ENCODE data around the gene CYP3A5. TPM values are rescaled to one million over a fixed set of nuclear protein-coding genes. Genes with fewer than 3 reads are reported as not detected.

CYP3A5 gene
- total and polyA plus RNA-seq, 2 of the 13 experiments (the other 11 are each of a cell fraction or from before 2014, with no cell fraction given), result 5.7 to 9.3 TPM

DNA sequence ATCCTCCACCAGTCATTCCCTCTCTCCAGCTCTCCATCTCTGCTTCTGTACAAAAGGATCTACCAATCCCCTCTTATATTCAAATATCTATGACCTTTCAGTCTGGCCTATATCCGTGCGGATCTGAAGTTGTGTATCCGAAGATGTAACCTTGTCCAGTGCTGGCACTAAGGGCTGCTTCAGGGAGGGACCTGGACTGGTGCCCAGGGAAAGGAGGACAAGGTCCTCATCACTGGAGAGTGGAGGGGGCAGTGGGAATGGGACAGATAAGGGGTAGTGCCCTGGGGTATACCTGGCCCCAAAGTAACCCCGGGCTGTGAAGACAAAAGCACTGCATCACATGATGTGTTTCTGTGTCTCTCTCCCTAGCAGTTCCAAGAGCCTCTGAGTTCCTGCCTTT, 80.0 kb downstream of the CYP3A5 start:
- CTCF ChIA-PET (ENCODE audit: low intra/inter-chr PET ratio, low total read pairs), result no interaction called here
- Histone ChIP-seq H3K4me2 (ENCODE audit: low read depth, low read length) (no peak overlapping the region), H2AFZ (ENCODE audit: low read length) (no peak overlapping the region), H3K27me3 (ENCODE audit: control insufficient read depth in 1 of 2, insufficient read depth in 2 of 2, low read length in 2 of 2) (no peaks in the 10 kb centered on the region), H3K9me3 (ENCODE audit: low read length) (no peaks in the 10 kb centered on the region), H3K4me3 (replicated peaks in 1 of 3; ENCODE audit: insufficient read depth in 1 of 3, low read depth in 2 of 3, low read length in 3 of 3) (no peak overlapping the region), H3K4me1 (ENCODE audit: insufficient read depth, low read length) (peaks cover 14% of the 10 kb centered on the region), H3K79me2 (ENCODE audit: insufficient read depth, low read length) (no peaks in the 10 kb centered on the region), H3K27ac (ENCODE audit: extremely low read length, insufficient read depth, low read length) (no peak overlapping the region), H4K20me1 (ENCODE audit: insufficient read depth, low read length) (no peaks in the 10 kb centered on the region), H3K36me3 (replicated peaks in 1 of 2; ENCODE audit: control insufficient read depth in 1 of 2, insufficient read depth in 2 of 2, low read length in 2 of 2) (no peaks in the 10 kb centered on the region), H3K9ac (ENCODE audit: insufficient read depth, low read depth, low read length) (no peak overlapping the region)
- POLR2A ChIA-PET, result no interaction called here
- 25% methylated on average over 4 of the region's 4 CpGs for WGBS (ENCODE audit: low lambda C conversion rate)
- in situ Hi-C loops (cut with HindIII; ENCODE audit: extremely low pct_ligation_motif_present, low pct_unique_long_range_greater_than_20kb), result no loop called here
- ATAC-seq (no peak; the same call in 2 of the 3 replicates), FAIRE-seq (no peak), DNase-seq (ENCODE audit: low spot score) (no peak)
- intact Hi-C loops (cut with micrococcal nuclease; ENCODE audit: unreplicated experiment), result no loop called here
- no TSS peak for BruUV-seq (replicated peaks)
- TF ChIP-seq, protein P1, sequence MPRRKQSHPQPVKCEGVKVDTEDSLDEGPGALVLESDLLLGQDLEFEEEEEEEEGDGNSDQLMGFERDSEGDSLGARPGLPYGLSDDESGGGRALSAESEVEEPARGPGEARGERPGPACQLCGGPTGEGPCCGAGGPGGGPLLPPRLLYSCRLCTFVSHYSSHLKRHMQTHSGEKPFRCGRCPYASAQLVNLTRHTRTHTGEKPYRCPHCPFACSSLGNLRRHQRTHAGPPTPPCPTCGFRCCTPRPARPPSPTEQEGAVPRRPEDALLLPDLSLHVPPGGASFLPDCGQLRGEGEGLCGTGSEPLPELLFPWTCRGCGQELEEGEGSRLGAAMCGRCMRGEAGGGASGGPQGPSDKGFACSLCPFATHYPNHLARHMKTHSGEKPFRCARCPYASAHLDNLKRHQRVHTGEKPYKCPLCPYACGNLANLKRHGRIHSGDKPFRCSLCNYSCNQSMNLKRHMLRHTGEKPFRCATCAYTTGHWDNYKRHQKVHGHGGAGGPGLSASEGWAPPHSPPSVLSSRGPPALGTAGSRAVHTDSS (CRISPR knock-in tag; conservative IDR thresholded peaks at IDR 0.05), result no peak
- TF ChIP-seq IKZF4 (CRISPR knock-in tag; IDR thresholded peaks at IDR 0.05; ENCODE audit: borderline replicate concordance, low read depth, not compliant biosample characterization) (no peak), ISL2 (CRISPR knock-in tag; IDR thresholded peaks at IDR 0.05) (no peak), ZNF614 (CRISPR knock-in tag; IDR thresholded peaks at IDR 0.05; ENCODE audit: borderline replicate concordance) (no peak), THAP11 (CRISPR knock-in tag; IDR thresholded peaks at IDR 0.05) (no peak), MAFK (conservative IDR thresholded peaks at IDR 0.05 in 1 of 2, IDR thresholded peaks at IDR 0.05 in 1 of 2; ENCODE audit: low read length in 2 of 2) (no peak), MTA3 (CRISPR knock-in tag; IDR thresholded peaks at IDR 0.05) (no peak), ZC3H4 (CRISPR knock-in tag; IDR thresholded peaks at IDR 0.05; ENCODE audit: borderline replicate concordance) (no peak), YEATS4 (CRISPR knock-in tag; IDR thresholded peaks at IDR 0.05; ENCODE audit: borderline replicate concordance) (no peak), ZNF224 (CRISPR knock-in tag; IDR thresholded peaks at IDR 0.05) (no peak), PRPF4 (IDR thresholded peaks at IDR 0.05; ENCODE audit: low read depth, low read length, poor library complexity, severe bottlenecking) (no peak), ZNF570 (CRISPR knock-in tag; IDR thresholded peaks at IDR 0.05; ENCODE audit: borderline replicate concordance) (no peak), ZFP1 (CRISPR knock-in tag; IDR thresholded peaks at IDR 0.05) (no peak), IRF2 (CRISPR knock-in tag; IDR thresholded peaks at IDR 0.05) (no peak)
- TF ChIP-seq, protein P2, sequence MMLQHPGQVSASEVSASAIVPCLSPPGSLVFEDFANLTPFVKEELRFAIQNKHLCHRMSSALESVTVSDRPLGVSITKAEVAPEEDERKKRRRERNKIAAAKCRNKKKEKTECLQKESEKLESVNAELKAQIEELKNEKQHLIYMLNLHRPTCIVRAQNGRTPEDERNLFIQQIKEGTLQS (CRISPR knock-in tag; IDR thresholded peaks at IDR 0.05), result no peak
- TF ChIP-seq, protein P3, sequence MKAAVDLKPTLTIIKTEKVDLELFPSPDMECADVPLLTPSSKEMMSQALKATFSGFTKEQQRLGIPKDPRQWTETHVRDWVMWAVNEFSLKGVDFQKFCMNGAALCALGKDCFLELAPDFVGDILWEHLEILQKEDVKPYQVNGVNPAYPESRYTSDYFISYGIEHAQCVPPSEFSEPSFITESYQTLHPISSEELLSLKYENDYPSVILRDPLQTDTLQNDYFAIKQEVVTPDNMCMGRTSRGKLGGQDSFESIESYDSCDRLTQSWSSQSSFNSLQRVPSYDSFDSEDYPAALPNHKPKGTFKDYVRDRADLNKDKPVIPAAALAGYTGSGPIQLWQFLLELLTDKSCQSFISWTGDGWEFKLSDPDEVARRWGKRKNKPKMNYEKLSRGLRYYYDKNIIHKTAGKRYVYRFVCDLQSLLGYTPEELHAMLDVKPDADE (CRISPR knock-in tag; IDR thresholded peaks at IDR 0.05), result no peak
- TF ChIP-seq, protein P4, sequence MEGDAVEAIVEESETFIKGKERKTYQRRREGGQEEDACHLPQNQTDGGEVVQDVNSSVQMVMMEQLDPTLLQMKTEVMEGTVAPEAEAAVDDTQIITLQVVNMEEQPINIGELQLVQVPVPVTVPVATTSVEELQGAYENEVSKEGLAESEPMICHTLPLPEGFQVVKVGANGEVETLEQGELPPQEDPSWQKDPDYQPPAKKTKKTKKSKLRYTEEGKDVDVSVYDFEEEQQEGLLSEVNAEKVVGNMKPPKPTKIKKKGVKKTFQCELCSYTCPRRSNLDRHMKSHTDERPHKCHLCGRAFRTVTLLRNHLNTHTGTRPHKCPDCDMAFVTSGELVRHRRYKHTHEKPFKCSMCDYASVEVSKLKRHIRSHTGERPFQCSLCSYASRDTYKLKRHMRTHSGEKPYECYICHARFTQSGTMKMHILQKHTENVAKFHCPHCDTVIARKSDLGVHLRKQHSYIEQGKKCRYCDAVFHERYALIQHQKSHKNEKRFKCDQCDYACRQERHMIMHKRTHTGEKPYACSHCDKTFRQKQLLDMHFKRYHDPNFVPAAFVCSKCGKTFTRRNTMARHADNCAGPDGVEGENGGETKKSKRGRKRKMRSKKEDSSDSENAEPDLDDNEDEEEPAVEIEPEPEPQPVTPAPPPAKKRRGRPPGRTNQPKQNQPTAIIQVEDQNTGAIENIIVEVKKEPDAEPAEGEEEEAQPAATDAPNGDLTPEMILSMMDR (CRISPR knock-in tag; IDR thresholded peaks at IDR 0.05), result no peak
- TF ChIP-seq, protein P5, sequence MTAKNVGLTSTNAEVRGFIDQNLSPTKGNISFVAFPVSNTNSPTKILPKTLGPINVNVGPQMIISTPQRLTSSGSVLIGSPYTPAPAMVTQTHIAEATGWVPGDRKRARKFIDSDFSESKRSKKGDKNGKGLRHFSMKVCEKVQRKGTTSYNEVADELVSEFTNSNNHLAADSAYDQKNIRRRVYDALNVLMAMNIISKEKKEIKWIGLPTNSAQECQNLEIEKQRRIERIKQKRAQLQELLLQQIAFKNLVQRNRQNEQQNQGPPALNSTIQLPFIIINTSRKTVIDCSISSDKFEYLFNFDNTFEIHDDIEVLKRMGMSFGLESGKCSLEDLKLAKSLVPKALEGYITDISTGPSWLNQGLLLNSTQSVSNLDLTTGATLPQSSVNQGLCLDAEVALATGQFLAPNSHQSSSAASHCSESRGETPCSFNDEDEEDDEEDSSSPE (CRISPR knock-in tag; IDR thresholded peaks at IDR 0.05), result no peak
- TF ChIP-seq, protein P6, sequence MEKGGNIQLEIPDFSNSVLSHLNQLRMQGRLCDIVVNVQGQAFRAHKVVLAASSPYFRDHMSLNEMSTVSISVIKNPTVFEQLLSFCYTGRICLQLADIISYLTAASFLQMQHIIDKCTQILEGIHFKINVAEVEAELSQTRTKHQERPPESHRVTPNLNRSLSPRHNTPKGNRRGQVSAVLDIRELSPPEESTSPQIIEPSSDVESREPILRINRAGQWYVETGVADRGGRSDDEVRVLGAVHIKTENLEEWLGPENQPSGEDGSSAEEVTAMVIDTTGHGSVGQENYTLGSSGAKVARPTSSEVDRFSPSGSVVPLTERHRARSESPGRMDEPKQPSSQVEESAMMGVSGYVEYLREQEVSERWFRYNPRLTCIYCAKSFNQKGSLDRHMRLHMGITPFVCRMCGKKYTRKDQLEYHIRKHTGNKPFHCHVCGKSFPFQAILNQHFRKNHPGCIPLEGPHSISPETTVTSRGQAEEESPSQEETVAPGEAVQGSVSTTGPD (CRISPR knock-in tag; IDR thresholded peaks at IDR 0.05), result no peak

Data from HepG2 (cell line).